NB4 (cell line): ENCODE data around the gene FNBP1L.

Experiments used
- MAX ChIP-seq: IDR thresholded peaks from 2 replicates; pipeline ENCODE4 v1.6.1; 2011; ENCODE audit warnings: low read depth, low read length
- MYC ChIP-seq: IDR thresholded peaks from 2 replicates; pipeline ENCODE4 v1.6.1; 2011; ENCODE audit warnings: low read depth, low read length
- POLR2A ChIP-seq: IDR thresholded peaks from 2 replicates; pipeline ENCODE4 v1.6.1; 2011; ENCODE audit warnings: mild to moderate bottlenecking; ENCODE audit not compliant: insufficient read length; ENCODE audit errors: extremely low read depth
- TF ChIP-seq, protein P1 (sequence below): IDR thresholded peaks from one replicate; pipeline ENCODE4 v1.5.1; 2012; ENCODE audit warnings: low read depth, low read length

GRCh38 chr1:93427656-93428055 lies 20.3 kb upstream of the FNBP1L start:
- TF ChIP-seq POLR2A (no peak), MYC (no peak), MAX (no peak)
- TF ChIP-seq, protein P1, sequence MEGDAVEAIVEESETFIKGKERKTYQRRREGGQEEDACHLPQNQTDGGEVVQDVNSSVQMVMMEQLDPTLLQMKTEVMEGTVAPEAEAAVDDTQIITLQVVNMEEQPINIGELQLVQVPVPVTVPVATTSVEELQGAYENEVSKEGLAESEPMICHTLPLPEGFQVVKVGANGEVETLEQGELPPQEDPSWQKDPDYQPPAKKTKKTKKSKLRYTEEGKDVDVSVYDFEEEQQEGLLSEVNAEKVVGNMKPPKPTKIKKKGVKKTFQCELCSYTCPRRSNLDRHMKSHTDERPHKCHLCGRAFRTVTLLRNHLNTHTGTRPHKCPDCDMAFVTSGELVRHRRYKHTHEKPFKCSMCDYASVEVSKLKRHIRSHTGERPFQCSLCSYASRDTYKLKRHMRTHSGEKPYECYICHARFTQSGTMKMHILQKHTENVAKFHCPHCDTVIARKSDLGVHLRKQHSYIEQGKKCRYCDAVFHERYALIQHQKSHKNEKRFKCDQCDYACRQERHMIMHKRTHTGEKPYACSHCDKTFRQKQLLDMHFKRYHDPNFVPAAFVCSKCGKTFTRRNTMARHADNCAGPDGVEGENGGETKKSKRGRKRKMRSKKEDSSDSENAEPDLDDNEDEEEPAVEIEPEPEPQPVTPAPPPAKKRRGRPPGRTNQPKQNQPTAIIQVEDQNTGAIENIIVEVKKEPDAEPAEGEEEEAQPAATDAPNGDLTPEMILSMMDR, result no peak
